ENCODE data around the gene CDA.

The CDA gene

GRCh38 chr1:20575541-20576336 is 13.2 kb upstream of the CDA start:
- no peak for TF ChIP-seq CTCF (IDR thresholded peaks at IDR 0.05)
- H3K9me3 Mint-ChIP-seq = peaks cover 9% of the 10 kb centered on the region
- no peak overlapping the region for H3K4me3 Mint-ChIP-seq
- H3K4me1 Mint-ChIP-seq = peaks cover 8% of the 10 kb centered on the region
- no peak overlapping the region for H3K27ac Mint-ChIP-seq
- peaks cover 42% of the 10 kb centered on the region for H3K27me3 Mint-ChIP-seq (ENCODE audit: low read depth, poor library complexity)
- H3K36me3 Mint-ChIP-seq (ENCODE audit: low read depth) = no peaks in the 10 kb centered on the region
- no peak for DNase-seq

GRCh38 chr1:20578062-20578461 is 10.8 kb upstream of the CDA start:
- TF ChIP-seq CTCF (IDR thresholded peaks at IDR 0.05) = no peak
- Mint-ChIP-seq H3K36me3 (ENCODE audit: low read depth) (no peaks in the 10 kb centered on the region), H3K4me1 (peaks cover 9% of the 10 kb centered on the region), H3K27ac (no peak overlapping the region), H3K9me3 (no peaks in the 10 kb centered on the region), H3K27me3 (ENCODE audit: low read depth, poor library complexity) (peaks cover 37% of the 10 kb centered on the region), H3K4me3 (no peak overlapping the region)
- no peak for DNase-seq

- no peaks in the 10 kb centered on the region for H3K36me3 Mint-ChIP-seq (ENCODE audit: low read depth)
- peaks cover 29% of the 10 kb centered on the region for H3K27me3 Mint-ChIP-seq (ENCODE audit: low read depth, poor library complexity)
- H3K27ac Mint-ChIP-seq = no peak overlapping the region
- DNase-seq = no peak
- no peak for TF ChIP-seq CTCF (IDR thresholded peaks at IDR 0.05)
- H3K4me3 Mint-ChIP-seq = no peak overlapping the region
- peaks cover 9% of the 10 kb centered on the region for H3K4me1 Mint-ChIP-seq
- H3K9me3 Mint-ChIP-seq = no peaks in the 10 kb centered on the region
Observed at GRCh38 chr1:20578721-20579395, 10.0 kb upstream of the CDA start.

GRCh38 chr1:20584890-20585289 is 4.0 kb upstream of the CDA start:
- H3K27ac Mint-ChIP-seq = no peak overlapping the region
- no peak overlapping the region for H3K4me3 Mint-ChIP-seq
- H3K9me3 Mint-ChIP-seq = no peaks in the 10 kb centered on the region
- no peak for DNase-seq
- peaks cover 26% of the 10 kb centered on the region for H3K27me3 Mint-ChIP-seq (ENCODE audit: low read depth, poor library complexity)
- peaks cover 19% of the 10 kb centered on the region for H3K4me1 Mint-ChIP-seq
- TF ChIP-seq CTCF (IDR thresholded peaks at IDR 0.05) = no peak
- H3K36me3 Mint-ChIP-seq (ENCODE audit: low read depth) = no peaks in the 10 kb centered on the region

GRCh38 chr1:20586953-20587660 is 1.8 kb upstream of the CDA start:
- Mint-ChIP-seq H3K36me3 (ENCODE audit: low read depth) (no peaks in the 10 kb centered on the region), H3K4me1 (peaks cover 30% of the 10 kb centered on the region), H3K4me3 (no peak overlapping the region), H3K27ac (no peak overlapping the region), H3K9me3 (no peaks in the 10 kb centered on the region), H3K27me3 (ENCODE audit: low read depth, poor library complexity) (peaks cover 22% of the 10 kb centered on the region)
- TF ChIP-seq CTCF (IDR thresholded peaks at IDR 0.05) = no peak
- no peak for DNase-seq
